ENCODE results near the gene PGS1.
"Not testable (repeated sequence)": the region's sequence is repeated elsewhere in the genome, so short reads cannot be mapped to it uniquely, and the experiment has no call there.

PGS1 gene

DNA sequence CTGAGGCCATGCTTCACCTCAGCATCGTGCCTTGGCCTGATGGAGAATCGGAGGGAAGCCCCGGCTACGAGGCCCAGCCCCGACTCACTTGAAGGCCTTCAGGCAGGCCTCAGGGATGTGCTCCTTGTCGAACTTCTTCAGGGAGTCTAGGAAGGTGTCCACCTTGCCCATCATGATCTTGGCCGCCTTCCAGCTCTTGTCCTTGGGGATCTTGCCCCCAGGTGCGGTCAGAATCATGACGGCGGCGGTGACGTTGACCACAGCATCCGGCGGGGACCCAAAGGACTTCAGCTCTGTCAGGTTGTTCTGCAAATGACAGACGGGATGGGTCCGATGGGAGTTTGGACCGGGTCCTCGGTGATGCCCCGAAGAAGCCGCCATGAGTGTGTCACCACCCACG is 81.2 kb downstream of the PGS1 start:
- H3K9me3 ChIP-seq (ENCODE audit: control insufficient read depth, low read length) = no peaks in the 10 kb centered on the region
- H3K4me1 ChIP-seq (ENCODE audit: control insufficient read depth, insufficient read depth, low read length, poor library complexity, severe bottlenecking) = no peaks in the 10 kb centered on the region
- H3K36me3 ChIP-seq (ENCODE audit: control insufficient read depth, insufficient read depth, low read length) = no peaks in the 10 kb centered on the region
- no peak overlapping the region for H3K4me3 ChIP-seq (ENCODE audit: insufficient read depth, low read depth, low read length, poor library complexity, severe bottlenecking)
- H3K27me3 ChIP-seq (replicated peaks; ENCODE audit: control insufficient read depth, insufficient read depth, low read length, poor library complexity, severe bottlenecking) = no peaks in the 10 kb centered on the region
- H3K27ac ChIP-seq (ENCODE audit: insufficient read depth, low read length, poor library complexity, severe bottlenecking) = no peak overlapping the region
- no peak for DNase-seq

DNA sequence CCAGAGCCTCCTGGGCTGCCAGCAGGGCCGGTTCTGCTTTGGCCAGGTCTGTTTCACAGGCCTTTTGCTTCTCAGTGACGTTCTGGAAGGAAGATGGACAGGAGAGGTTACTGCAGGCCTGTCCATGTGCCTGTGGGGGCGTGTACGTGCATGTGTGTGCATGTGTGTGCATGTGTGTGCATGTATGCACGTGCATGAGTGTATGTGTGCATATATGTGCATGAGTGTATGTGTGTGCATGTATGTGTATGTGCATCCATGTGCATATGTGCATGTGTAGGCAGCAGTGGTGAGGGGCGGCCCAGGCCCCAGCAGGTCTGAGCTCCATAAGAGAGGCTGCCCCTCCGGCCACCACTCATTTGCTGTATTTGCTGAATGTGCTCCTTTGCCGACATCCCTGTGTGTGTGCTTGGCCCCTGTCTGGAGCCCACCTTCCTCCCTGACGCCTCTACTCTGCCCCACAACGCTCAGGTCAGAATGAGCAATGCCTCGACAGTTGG is 81.8 kb downstream of the PGS1 start:
- no peaks in the 10 kb centered on the region for H3K27me3 ChIP-seq (replicated peaks; ENCODE audit: control insufficient read depth, insufficient read depth, low read length, poor library complexity, severe bottlenecking)
- DNase-seq = no peak
- no peak overlapping the region for H3K4me3 ChIP-seq (ENCODE audit: insufficient read depth, low read depth, low read length, poor library complexity, severe bottlenecking)
- no peaks in the 10 kb centered on the region for H3K36me3 ChIP-seq (ENCODE audit: control insufficient read depth, insufficient read depth, low read length)
- no peaks in the 10 kb centered on the region for H3K4me1 ChIP-seq (ENCODE audit: control insufficient read depth, insufficient read depth, low read length, poor library complexity, severe bottlenecking)
- no peaks in the 10 kb centered on the region for H3K9me3 ChIP-seq (ENCODE audit: control insufficient read depth, low read length)
- H3K27ac ChIP-seq (ENCODE audit: insufficient read depth, low read length, poor library complexity, severe bottlenecking) = no peak overlapping the region

DNA sequence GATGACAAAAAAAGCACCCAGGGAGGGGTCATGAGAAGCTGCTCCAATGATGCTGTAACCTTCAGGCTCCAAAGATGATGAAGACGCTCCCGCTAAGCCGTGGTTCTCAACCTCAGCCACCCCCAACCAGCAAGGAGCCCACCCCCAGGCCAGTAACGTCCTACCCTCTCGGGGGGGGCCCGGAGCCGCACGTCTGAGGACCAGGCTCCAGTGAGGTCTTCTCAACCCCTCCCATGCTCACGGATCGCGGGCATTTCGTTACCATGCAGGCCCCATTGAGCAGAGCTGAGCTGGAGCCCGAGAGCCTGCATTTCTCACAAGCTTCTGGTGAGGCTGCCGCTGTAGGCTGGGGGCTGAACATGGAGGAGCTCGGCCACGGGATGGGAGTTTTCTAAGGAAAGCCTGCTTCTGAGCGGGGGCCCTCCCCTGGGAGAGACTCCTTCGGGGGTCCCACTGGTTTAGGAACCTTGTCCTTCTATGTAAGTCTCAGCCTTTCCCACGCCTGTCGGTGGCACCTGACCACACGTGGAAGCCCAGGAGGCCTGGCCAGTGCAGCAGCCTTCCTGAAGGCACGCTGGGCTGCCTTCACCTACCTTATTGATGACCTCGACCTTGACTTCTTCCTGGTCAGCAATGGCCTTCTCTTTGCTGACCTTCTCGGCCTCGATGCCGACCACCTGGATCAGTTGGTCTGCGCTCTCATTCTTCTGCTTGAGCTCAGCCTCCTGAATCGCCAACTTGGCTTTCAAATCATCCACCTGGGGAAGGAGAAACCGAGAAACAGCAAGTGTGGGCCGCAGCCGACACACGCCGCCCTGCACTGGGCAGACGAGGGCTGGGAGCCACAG is 82.7 kb downstream of the PGS1 start:
- H3K27me3 ChIP-seq (replicated peaks; ENCODE audit: control insufficient read depth, insufficient read depth, low read length, poor library complexity, severe bottlenecking) = no peaks in the 10 kb centered on the region
- no peak for DNase-seq
- H3K9me3 ChIP-seq (ENCODE audit: control insufficient read depth, low read length) = no peaks in the 10 kb centered on the region
- H3K27ac ChIP-seq (ENCODE audit: insufficient read depth, low read length, poor library complexity, severe bottlenecking) = no peak overlapping the region
- H3K36me3 ChIP-seq (ENCODE audit: control insufficient read depth, insufficient read depth, low read length) = no peaks in the 10 kb centered on the region
- no peaks in the 10 kb centered on the region for H3K4me1 ChIP-seq (ENCODE audit: control insufficient read depth, insufficient read depth, low read length, poor library complexity, severe bottlenecking)
- no peak overlapping the region for H3K4me3 ChIP-seq (ENCODE audit: insufficient read depth, low read depth, low read length, poor library complexity, severe bottlenecking)

DNA sequence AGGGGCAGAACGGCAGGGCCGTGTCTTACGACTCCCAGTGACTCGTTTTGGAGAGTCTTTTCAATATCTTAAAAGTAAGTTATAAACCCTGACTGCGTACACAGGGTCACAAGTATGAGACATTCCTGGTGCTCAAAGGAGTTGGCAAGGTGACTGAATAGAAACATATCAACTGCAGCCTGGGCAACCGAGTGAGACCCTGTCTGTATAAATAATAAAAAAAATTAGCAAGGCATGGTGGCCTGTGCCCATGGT is 83.3 kb downstream of the PGS1 start:
- Histone ChIP-seq H3K9me3 (ENCODE audit: control insufficient read depth, low read length) (no peaks in the 10 kb centered on the region), H3K4me3 (ENCODE audit: insufficient read depth, low read depth, low read length, poor library complexity, severe bottlenecking) (no peak overlapping the region), H3K36me3 (ENCODE audit: control insufficient read depth, insufficient read depth, low read length) (no peaks in the 10 kb centered on the region), H3K27me3 (replicated peaks; ENCODE audit: control insufficient read depth, insufficient read depth, low read length, poor library complexity, severe bottlenecking) (no peaks in the 10 kb centered on the region), H3K27ac (ENCODE audit: insufficient read depth, low read length, poor library complexity, severe bottlenecking) (no peak overlapping the region), H3K4me1 (ENCODE audit: control insufficient read depth, insufficient read depth, low read length, poor library complexity, severe bottlenecking) (no peaks in the 10 kb centered on the region)
- DNase-seq = no peak

DNA sequence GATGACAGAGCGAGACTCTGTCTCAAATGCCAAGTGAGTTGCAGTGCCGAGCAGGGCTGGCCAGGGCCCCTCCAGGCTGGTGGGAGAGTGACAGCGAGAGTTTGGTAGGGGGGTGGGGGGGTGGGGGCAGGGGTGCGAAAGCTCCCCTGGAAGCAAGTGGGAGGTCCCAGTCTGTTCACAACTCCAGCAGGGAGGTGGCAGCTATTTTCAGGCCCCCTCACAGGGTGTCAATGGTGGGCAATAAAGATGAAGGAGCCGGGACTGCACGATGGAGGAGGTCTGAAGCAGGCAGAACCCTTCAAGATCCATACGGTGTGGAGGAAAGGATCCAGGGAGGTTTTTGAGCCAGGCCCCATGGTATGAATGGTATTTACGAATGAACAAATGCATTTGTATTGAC is 83.7 kb downstream of the PGS1 start:
- DNase-seq = no peak
- Histone ChIP-seq H3K4me1 (ENCODE audit: control insufficient read depth, insufficient read depth, low read length, poor library complexity, severe bottlenecking) (no peaks in the 10 kb centered on the region), H3K27ac (ENCODE audit: insufficient read depth, low read length, poor library complexity, severe bottlenecking) (no peak overlapping the region), H3K9me3 (ENCODE audit: control insufficient read depth, low read length) (no peaks in the 10 kb centered on the region), H3K4me3 (ENCODE audit: insufficient read depth, low read depth, low read length, poor library complexity, severe bottlenecking) (no peak overlapping the region), H3K27me3 (replicated peaks; ENCODE audit: control insufficient read depth, insufficient read depth, low read length, poor library complexity, severe bottlenecking) (no peaks in the 10 kb centered on the region), H3K36me3 (ENCODE audit: control insufficient read depth, insufficient read depth, low read length) (no peaks in the 10 kb centered on the region)

DNA sequence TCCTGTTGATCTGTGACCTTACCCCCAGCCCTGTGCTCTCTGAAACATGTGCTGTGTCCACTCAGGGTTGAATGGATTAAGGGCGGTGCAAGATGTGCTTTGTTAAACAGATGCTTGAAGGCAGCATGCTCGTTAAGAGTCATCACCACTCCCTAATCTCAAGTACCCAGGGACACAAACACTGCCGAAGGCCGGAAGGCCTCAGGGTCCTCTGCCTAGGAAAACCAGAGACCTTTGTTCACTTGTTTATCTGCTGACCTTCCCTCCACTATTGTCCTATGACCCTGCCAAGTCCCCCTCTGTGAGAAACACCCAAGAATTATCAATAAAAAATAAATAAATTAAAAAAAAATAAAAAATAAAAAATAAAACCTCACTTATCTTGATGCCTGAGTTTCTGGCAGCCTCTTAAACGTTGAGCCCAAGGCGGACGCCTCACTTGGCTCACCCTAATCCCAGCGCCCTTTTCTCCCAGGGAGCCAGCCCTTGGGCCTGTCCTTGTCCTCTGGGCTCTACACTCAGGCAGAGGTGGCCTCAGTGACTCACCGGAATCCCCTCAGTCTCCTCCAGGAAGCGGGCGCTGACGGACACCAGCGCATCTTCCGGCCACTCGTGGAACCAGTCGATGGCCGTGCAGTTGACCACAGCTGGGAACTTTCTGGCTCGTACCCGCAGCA is 87.8 kb downstream of the PGS1 start:
- H3K4me3 ChIP-seq (ENCODE audit: insufficient read depth, low read depth, low read length, poor library complexity, severe bottlenecking); H3K27ac ChIP-seq (ENCODE audit: insufficient read depth, low read length, poor library complexity, severe bottlenecking); H3K9me3 ChIP-seq (ENCODE audit: control insufficient read depth, low read length); H3K4me1 ChIP-seq (ENCODE audit: control insufficient read depth, insufficient read depth, low read length, poor library complexity, severe bottlenecking); H3K27me3 ChIP-seq (replicated peaks; ENCODE audit: control insufficient read depth, insufficient read depth, low read length, poor library complexity, severe bottlenecking); DNase-seq; H3K36me3 ChIP-seq (ENCODE audit: control insufficient read depth, insufficient read depth, low read length): not testable (repeated sequence)

DNA sequence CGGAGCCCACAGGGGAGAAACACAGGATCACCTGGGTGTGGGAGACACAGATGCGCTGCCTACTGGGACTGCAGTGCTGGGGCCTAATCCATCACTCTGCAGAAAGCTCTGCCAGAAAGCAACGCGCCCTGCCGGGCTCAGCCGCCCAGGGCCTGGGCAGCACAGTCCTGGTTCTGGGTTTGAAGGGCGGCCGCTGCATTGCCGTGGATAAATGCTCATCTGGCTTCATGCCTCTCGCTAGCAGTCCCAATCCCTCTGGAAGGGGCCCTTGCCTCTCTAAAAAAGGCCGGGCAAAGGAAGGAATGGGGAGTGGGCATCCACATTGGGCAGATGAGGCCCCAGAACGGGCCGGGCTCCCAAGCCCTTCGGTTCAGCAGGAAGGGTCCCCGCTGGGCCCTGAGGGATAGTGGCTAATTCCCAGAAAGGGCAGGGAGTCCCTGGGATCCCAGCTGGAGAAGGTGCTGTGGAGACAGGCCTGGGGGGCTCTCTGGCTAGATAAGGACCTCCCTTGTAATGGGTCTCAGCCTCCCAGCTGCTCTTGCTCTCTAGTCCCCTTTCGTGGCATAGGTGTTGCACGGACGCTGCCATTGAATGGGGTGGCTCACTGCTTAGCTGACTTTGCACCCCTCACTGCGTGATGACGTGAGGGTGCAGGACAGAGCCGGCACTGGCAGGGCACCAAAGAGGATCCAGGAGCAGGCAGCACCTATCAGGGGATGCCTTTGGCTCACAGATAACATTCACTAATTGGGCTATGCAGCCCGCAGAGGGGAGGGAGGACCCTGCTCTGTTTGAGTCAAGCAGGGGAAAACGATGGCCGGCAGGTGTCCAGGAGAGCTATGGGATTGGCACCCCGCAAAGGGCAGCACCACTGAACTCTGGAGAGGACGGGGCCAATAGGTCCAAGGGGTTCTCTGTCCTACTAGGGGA is 88.6 kb downstream of the PGS1 start:
- DNase-seq = no peak
- H3K27me3 ChIP-seq (replicated peaks; ENCODE audit: control insufficient read depth, insufficient read depth, low read length, poor library complexity, severe bottlenecking) = no peaks in the 10 kb centered on the region
- H3K4me1 ChIP-seq (ENCODE audit: control insufficient read depth, insufficient read depth, low read length, poor library complexity, severe bottlenecking) = no peaks in the 10 kb centered on the region
- no peaks in the 10 kb centered on the region for H3K9me3 ChIP-seq (ENCODE audit: control insufficient read depth, low read length)
- H3K36me3 ChIP-seq (ENCODE audit: control insufficient read depth, insufficient read depth, low read length) = no peaks in the 10 kb centered on the region
- H3K4me3 ChIP-seq (ENCODE audit: insufficient read depth, low read depth, low read length, poor library complexity, severe bottlenecking) = no peak overlapping the region
- no peak overlapping the region for H3K27ac ChIP-seq (ENCODE audit: insufficient read depth, low read length, poor library complexity, severe bottlenecking)

DNA sequence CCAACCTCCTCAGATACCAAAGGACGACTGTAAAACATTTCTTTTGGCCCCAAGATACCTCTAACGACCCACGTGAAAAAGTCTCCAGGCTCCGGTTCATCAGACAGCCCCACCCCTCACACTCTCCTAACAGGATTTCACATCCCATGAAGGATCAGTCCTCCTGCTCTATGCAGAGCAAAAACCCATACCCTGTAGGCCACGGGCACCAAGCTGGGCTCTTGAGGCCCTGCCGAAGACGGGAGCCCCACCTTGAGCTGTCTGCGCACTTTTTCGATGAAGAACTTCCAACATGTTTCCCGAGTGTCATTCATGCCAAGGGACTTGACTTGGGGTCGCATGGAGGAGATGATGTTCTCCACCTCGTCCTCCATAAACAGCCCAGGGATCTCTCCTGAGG is 89.9 kb downstream of the PGS1 start:
- Histone ChIP-seq H3K36me3 (ENCODE audit: control insufficient read depth, insufficient read depth, low read length) (no peaks in the 10 kb centered on the region), H3K4me3 (ENCODE audit: insufficient read depth, low read depth, low read length, poor library complexity, severe bottlenecking) (no peak overlapping the region), H3K27ac (ENCODE audit: insufficient read depth, low read length, poor library complexity, severe bottlenecking) (no peak overlapping the region), H3K4me1 (ENCODE audit: control insufficient read depth, insufficient read depth, low read length, poor library complexity, severe bottlenecking) (no peaks in the 10 kb centered on the region), H3K9me3 (ENCODE audit: control insufficient read depth, low read length) (no peaks in the 10 kb centered on the region), H3K27me3 (replicated peaks; ENCODE audit: control insufficient read depth, insufficient read depth, low read length, poor library complexity, severe bottlenecking) (no peaks in the 10 kb centered on the region)
- DNase-seq = no peak

DNA sequence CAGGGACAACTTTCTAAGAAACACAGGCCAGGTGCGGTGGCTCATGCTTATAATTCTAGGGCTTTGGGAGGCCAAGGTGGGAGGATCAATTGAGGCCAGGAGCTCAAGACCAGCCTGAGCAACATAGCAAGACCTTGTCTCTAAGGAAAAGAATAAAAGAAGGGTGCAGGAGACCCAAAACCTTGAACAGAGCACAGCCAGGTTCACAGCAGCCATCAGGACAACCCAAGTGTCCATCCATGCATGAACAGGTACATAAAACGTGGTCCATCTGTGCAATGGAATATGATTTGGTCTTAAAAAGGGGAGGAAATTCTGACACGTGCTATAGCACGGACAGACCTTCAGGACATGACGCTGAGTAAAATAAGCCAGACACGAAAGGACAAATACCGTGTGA is 91.0 kb downstream of the PGS1 start:
- Histone ChIP-seq H3K27me3 (replicated peaks; ENCODE audit: control insufficient read depth, insufficient read depth, low read length, poor library complexity, severe bottlenecking) (no peaks in the 10 kb centered on the region), H3K27ac (ENCODE audit: insufficient read depth, low read length, poor library complexity, severe bottlenecking) (no peak overlapping the region), H3K4me1 (ENCODE audit: control insufficient read depth, insufficient read depth, low read length, poor library complexity, severe bottlenecking) (no peaks in the 10 kb centered on the region), H3K9me3 (ENCODE audit: control insufficient read depth, low read length) (no peaks in the 10 kb centered on the region), H3K4me3 (ENCODE audit: insufficient read depth, low read depth, low read length, poor library complexity, severe bottlenecking) (no peak overlapping the region), H3K36me3 (ENCODE audit: control insufficient read depth, insufficient read depth, low read length) (no peaks in the 10 kb centered on the region)
- DNase-seq = no peak

DNA sequence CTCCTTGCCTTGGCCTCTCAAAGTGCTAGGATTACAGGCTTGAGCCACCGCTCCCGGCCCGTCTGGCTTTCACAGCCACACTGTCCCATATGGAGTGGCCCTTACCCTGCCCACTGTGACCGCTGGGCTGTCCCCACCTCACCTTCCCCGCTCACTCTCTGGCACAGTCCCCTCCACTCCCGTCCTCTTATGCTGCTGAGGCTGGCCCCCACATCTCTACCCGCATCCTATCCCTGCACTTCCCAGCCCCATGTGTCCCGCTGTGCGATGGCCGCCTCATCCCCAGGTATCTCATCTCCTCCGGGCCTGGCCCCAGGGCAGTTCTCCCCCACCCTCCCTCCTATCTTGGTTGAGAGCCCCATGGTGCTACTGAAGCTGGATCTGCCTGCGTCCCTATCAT is 93.2 kb downstream of the PGS1 start:
- H3K27me3 ChIP-seq (replicated peaks; ENCODE audit: control insufficient read depth, insufficient read depth, low read length, poor library complexity, severe bottlenecking) = no peaks in the 10 kb centered on the region
- no peak overlapping the region for H3K27ac ChIP-seq (ENCODE audit: insufficient read depth, low read length, poor library complexity, severe bottlenecking)
- no peak for DNase-seq
- H3K9me3 ChIP-seq (ENCODE audit: control insufficient read depth, low read length) = no peaks in the 10 kb centered on the region
- H3K4me1 ChIP-seq (ENCODE audit: control insufficient read depth, insufficient read depth, low read length, poor library complexity, severe bottlenecking) = no peaks in the 10 kb centered on the region
- H3K36me3 ChIP-seq (ENCODE audit: control insufficient read depth, insufficient read depth, low read length) = no peaks in the 10 kb centered on the region
- H3K4me3 ChIP-seq (ENCODE audit: insufficient read depth, low read depth, low read length, poor library complexity, severe bottlenecking) = no peak overlapping the region
